ENCODE measurements around the gene PPFIA1.

The PPFIA1 gene

DNA sequence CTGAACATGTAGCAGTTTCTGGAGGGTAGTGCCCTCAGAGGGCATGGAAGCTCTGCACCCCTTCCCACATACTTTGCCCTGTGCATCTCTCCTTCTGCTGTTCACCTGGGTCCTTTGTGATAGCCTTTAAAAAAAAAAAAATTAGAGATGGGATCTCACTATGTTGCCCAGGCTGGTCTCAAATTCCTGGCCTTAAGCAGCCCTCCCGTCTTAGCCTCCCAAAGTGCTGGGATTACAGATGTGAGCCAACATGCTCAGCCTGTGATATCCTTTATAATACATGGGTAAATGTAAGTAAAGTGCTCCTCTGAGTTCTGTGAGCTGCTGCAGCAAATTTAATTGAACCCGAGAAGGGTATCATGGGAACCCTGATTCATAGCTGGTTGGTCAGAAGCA lies 33.7 kb downstream of the PPFIA1 start:
- no peak overlapping the region for H3K9ac ChIP-seq (ENCODE audit: low read depth in 1 of 2, low read length in 2 of 2)
- no peaks in the 10 kb centered on the region for H3K27me3 ChIP-seq (ENCODE audit: control insufficient read depth in 1 of 2, insufficient read depth in 2 of 2, low read length in 2 of 2)
- H3K4me1 ChIP-seq (ENCODE audit: control insufficient read depth in 1 of 2, insufficient read depth in 2 of 2, low read length in 2 of 2) = peaks cover 0 to 4% of the 10 kb centered on the region in 2 donors
- H3K36me3 ChIP-seq (ENCODE audit: control insufficient read depth in 1 of 2, insufficient read depth in 2 of 2, low read length in 2 of 2) = peaks cover 4 to 32% of the 10 kb centered on the region in 2 donors
- no peaks in the 10 kb centered on the region for H3K9me3 ChIP-seq (ENCODE audit: control insufficient read depth in 1 of 2, low read length in 2 of 2)
- no peak overlapping the region for H3K4me3 ChIP-seq (ENCODE audit: low read depth in 1 of 2, low read length in 2 of 2)
- no peak overlapping the region for H3K27ac ChIP-seq (ENCODE audit: low read depth, low read length)

DNA sequence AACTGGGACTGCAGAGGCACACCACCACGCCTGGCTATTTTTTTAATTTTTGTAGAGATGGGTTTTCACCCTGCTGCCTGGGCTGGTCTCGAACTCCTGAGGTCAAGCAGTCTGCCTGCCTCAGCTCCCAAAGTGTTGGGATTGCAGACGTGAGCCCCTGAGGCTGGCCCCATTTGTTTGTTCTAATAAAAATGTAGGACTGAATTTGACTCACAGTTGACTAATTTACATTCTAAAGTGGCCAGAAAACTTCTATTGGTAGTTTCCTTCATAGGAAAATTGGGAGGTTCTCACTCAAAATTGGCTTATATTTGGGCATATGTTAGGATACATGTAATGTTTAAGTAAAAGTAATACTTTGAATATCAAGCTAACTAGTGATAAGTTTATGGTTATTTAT lies 35.0 kb downstream of the PPFIA1 start:
- Histone ChIP-seq H3K9ac (ENCODE audit: low read depth in 1 of 2, low read length in 2 of 2) (no peak overlapping the region), H3K9me3 (ENCODE audit: control insufficient read depth in 1 of 2, low read length in 2 of 2) (no peaks in the 10 kb centered on the region), H3K36me3 (ENCODE audit: control insufficient read depth in 1 of 2, insufficient read depth in 2 of 2, low read length in 2 of 2) (peaks cover 0 to 25% of the 10 kb centered on the region in 2 donors), H3K4me3 (ENCODE audit: low read depth in 1 of 2, low read length in 2 of 2) (no peak overlapping the region), H3K4me1 (ENCODE audit: control insufficient read depth in 1 of 2, insufficient read depth in 2 of 2, low read length in 2 of 2) (peaks cover 0 to 4% of the 10 kb centered on the region in 2 donors), H3K27me3 (ENCODE audit: control insufficient read depth in 1 of 2, insufficient read depth in 2 of 2, low read length in 2 of 2) (no peaks in the 10 kb centered on the region), H3K27ac (ENCODE audit: low read depth, low read length) (no peak overlapping the region)

DNA sequence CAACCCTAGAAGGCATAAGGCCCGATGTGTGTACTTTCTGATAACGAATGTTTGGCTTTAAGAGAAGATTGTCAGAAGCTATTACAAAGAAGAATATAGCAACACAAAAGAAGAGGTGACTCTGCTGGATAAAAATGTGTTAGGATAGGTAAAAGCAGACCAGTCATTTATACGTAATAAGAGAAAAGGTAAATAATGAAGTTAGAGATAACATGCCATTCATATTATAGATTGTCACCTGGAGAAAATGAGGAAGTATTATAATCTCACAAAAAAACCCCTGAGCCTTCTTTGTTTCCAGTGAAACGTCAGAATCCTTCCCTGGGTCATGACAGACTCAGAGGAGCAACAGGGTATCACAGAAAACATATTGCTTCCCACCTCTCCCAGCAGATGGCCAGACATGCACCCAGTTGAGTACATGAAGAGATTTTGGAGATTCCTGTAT lies 36.1 kb downstream of the PPFIA1 start:
- peaks cover 0 to 25% of the 10 kb centered on the region in 2 donors for H3K36me3 ChIP-seq (ENCODE audit: control insufficient read depth in 1 of 2, insufficient read depth in 2 of 2, low read length in 2 of 2)
- H3K9ac ChIP-seq (ENCODE audit: low read depth in 1 of 2, low read length in 2 of 2) = no peak overlapping the region
- H3K27ac ChIP-seq (ENCODE audit: low read depth, low read length) = no peak overlapping the region

DNA sequence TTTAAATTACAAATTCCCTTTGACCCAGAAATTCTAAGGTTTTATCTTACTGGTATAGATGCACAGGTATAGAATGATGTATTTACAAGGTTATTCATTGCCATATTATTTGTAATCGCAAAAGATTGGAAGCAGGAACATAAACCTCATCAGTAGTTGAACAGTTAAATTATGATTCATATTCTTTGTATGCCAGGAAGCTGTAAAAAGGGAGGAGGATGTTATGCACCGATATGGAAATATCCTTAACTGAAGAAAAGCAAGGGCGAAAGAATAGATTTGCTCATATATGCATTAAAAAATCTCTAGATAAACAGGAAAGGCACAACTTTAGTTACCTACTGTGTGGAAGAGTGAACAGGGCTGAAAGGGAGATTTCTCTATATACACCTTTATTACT lies 36.7 kb downstream of the PPFIA1 start:
- H3K27ac ChIP-seq (ENCODE audit: low read depth, low read length) = no peak overlapping the region
- no peaks in the 10 kb centered on the region for H3K9me3 ChIP-seq (ENCODE audit: control insufficient read depth in 1 of 2, low read length in 2 of 2)
- H3K4me3 ChIP-seq (ENCODE audit: low read depth in 1 of 2, low read length in 2 of 2) = no peak overlapping the region
- H3K4me1 ChIP-seq (ENCODE audit: control insufficient read depth in 1 of 2, insufficient read depth in 2 of 2, low read length in 2 of 2) = peaks cover 0 to 4% of the 10 kb centered on the region in 2 donors
- H3K27me3 ChIP-seq (ENCODE audit: control insufficient read depth in 1 of 2, insufficient read depth in 2 of 2, low read length in 2 of 2) = no peaks in the 10 kb centered on the region
- H3K36me3 ChIP-seq (ENCODE audit: control insufficient read depth in 1 of 2, insufficient read depth in 2 of 2, low read length in 2 of 2) = peaks cover 0 to 20% of the 10 kb centered on the region in 2 donors
- H3K9ac ChIP-seq (ENCODE audit: low read depth in 1 of 2, low read length in 2 of 2) = no peak overlapping the region

More for the DNA sequence above, 36.1 kb downstream of the PPFIA1 start:
- Histone ChIP-seq H3K9me3 (ENCODE audit: control insufficient read depth in 1 of 2, low read length in 2 of 2) (no peaks in the 10 kb centered on the region), H3K4me1 (ENCODE audit: control insufficient read depth in 1 of 2, insufficient read depth in 2 of 2, low read length in 2 of 2) (peaks cover 0 to 4% of the 10 kb centered on the region in 2 donors), H3K27me3 (ENCODE audit: control insufficient read depth in 1 of 2, insufficient read depth in 2 of 2, low read length in 2 of 2) (no peaks in the 10 kb centered on the region), H3K4me3 (ENCODE audit: low read depth in 1 of 2, low read length in 2 of 2) (no peak overlapping the region)

DNA sequence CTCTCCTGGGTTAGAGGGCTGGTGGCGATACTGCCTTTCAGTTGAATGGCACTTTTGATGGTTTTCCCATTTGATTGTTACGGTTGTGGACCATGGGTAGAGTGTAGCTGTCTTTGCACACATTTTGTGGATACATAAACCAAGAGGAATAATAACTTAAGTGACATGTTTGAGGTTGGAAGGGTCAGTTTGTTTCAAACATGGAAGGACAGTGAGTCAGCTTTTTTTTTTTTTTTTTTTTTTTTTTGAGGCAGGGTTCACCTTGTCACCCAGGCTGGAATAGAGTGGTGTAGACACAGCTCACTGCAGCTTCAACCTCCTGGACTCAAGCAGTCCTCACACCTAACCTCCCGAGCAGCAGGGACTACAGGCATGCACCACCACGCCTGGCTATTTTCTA lies 41.1 kb downstream of the PPFIA1 start:
- Histone ChIP-seq H3K4me3 (ENCODE audit: low read depth in 1 of 2, low read length in 2 of 2) (no peak overlapping the region), H3K4me1 (ENCODE audit: control insufficient read depth in 1 of 2, insufficient read depth in 2 of 2, low read length in 2 of 2) (peaks cover 0 to 4% of the 10 kb centered on the region in 2 donors), H3K9ac (ENCODE audit: low read depth in 1 of 2, low read length in 2 of 2) (no peak overlapping the region), H3K27me3 (ENCODE audit: control insufficient read depth in 1 of 2, insufficient read depth in 2 of 2, low read length in 2 of 2) (no peaks in the 10 kb centered on the region), H3K9me3 (ENCODE audit: control insufficient read depth in 1 of 2, low read length in 2 of 2) (no peaks in the 10 kb centered on the region), H3K36me3 (ENCODE audit: control insufficient read depth in 1 of 2, insufficient read depth in 2 of 2, low read length in 2 of 2) (peaks cover 0 to 16% of the 10 kb centered on the region in 2 donors), H3K27ac (ENCODE audit: low read depth, low read length) (no peak overlapping the region)

DNA sequence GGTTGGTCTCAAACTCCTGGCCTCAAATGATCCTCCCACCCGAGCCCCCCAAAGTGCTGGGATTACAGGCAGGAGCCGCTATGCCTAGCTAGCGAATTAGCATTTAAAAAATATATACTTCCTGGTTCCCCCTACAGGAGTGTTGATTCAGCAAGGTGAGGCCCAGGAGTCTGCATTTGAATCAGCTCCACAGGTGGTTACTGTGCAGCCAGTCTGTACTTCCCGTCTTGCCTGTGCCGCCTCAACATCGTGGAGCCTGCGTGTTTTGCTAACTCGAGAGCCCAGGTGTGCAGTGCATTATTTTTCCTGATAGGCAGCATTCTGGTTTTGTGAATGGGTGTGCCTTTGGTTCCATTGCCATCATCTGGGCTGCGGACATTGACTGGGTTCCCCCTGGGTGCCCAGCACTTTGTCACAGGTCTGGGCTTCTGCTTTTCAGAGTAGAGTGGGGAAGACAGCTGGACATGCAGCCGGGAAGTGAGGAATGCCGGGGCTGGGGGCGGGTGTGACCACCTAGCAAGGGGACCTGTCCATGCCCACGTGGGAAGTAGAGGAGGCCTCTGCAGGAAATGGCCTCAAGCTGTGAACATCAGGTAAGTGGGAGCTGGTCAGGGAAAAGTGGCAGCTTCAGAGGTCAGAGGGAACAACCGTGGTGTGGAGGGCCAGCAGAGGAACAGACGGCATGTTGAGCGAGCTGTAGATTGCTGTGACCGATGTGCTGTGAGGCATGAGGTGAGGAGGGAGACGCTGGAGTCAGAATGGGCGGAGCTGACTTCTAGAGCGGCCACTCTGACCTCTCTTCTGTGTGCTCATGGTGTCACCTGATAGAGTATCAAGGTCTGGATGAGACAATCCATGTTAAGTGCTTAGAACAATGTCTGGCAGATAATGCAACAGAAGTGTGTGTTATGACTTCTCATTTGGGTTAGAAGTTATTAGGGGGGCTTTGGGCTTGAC lies 42.2 kb downstream of the PPFIA1 start:
- no peaks in the 10 kb centered on the region for H3K9me3 ChIP-seq (ENCODE audit: control insufficient read depth in 1 of 2, low read length in 2 of 2)
- H3K27me3 ChIP-seq (ENCODE audit: control insufficient read depth in 1 of 2, insufficient read depth in 2 of 2, low read length in 2 of 2) = no peaks in the 10 kb centered on the region
- H3K4me3 ChIP-seq (ENCODE audit: low read depth in 1 of 2, low read length in 2 of 2) = no peak overlapping the region
- H3K4me1 ChIP-seq (ENCODE audit: control insufficient read depth in 1 of 2, insufficient read depth in 2 of 2, low read length in 2 of 2) = no peaks in the 10 kb centered on the region
- H3K9ac ChIP-seq (ENCODE audit: low read depth in 1 of 2, low read length in 2 of 2) = no peak overlapping the region
- H3K36me3 ChIP-seq (ENCODE audit: control insufficient read depth in 1 of 2, insufficient read depth in 2 of 2, low read length in 2 of 2) = peaks cover 0 to 14% of the 10 kb centered on the region in 2 donors
- no peak overlapping the region for H3K27ac ChIP-seq (ENCODE audit: low read depth, low read length)

DNA sequence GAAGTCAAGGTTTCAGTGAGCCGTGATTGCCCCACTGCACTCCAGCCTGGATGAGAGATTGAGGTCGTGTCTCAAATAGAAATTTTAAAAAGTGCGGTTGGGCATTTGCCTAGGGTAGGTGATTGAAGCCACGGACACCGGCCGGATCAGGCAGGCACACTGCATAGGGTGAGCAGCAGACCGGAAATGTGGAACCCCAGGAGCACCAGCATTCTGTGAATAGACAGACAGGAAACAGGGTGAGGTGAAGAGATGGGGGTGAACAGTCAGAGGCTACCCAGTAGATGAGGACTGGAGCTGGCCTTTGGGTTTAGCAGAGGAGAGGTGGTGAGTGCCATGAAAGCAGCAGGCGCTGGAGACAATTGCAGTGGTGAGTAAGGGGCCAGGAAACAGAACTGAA lies 43.5 kb downstream of the PPFIA1 start:
- Histone ChIP-seq H3K4me1 (ENCODE audit: control insufficient read depth in 1 of 2, insufficient read depth in 2 of 2, low read length in 2 of 2) (no peaks in the 10 kb centered on the region), H3K36me3 (ENCODE audit: control insufficient read depth in 1 of 2, insufficient read depth in 2 of 2, low read length in 2 of 2) (peaks cover 0 to 22% of the 10 kb centered on the region in 2 donors), H3K27me3 (ENCODE audit: control insufficient read depth in 1 of 2, insufficient read depth in 2 of 2, low read length in 2 of 2) (no peaks in the 10 kb centered on the region), H3K4me3 (ENCODE audit: low read depth in 1 of 2, low read length in 2 of 2) (no peak overlapping the region), H3K9ac (ENCODE audit: low read depth in 1 of 2, low read length in 2 of 2) (no peak overlapping the region), H3K27ac (ENCODE audit: low read depth, low read length) (no peak overlapping the region), H3K9me3 (ENCODE audit: control insufficient read depth in 1 of 2, low read length in 2 of 2) (no peaks in the 10 kb centered on the region)

DNA sequence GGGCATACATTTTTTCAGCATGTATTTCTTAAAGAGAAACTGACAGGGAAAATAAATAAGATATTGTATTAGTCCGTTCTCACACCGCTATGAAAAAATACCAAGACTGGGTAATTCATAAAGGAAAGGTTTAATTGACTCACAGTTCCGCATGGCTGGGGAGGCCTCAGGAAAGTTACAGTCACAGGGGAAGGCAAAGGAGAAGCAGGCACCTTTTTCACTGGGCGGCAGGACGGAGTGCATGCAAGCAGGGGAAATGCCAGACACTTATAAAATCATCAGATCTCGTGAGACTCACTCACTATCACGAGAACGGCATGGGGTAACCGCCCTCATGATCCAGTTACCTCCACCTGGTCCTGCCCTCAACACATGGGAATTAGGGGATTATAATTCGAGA lies 44.2 kb downstream of the PPFIA1 start:
- no peak overlapping the region for H3K27ac ChIP-seq (ENCODE audit: low read depth, low read length)
- H3K9me3 ChIP-seq (ENCODE audit: control insufficient read depth in 1 of 2, low read length in 2 of 2) = no peaks in the 10 kb centered on the region
- H3K4me1 ChIP-seq (ENCODE audit: control insufficient read depth in 1 of 2, insufficient read depth in 2 of 2, low read length in 2 of 2) = no peaks in the 10 kb centered on the region
- no peak overlapping the region for H3K4me3 ChIP-seq (ENCODE audit: low read depth in 1 of 2, low read length in 2 of 2)
- H3K9ac ChIP-seq (ENCODE audit: low read depth in 1 of 2, low read length in 2 of 2) = no peak overlapping the region
- no peaks in the 10 kb centered on the region for H3K27me3 ChIP-seq (ENCODE audit: control insufficient read depth in 1 of 2, insufficient read depth in 2 of 2, low read length in 2 of 2)
- H3K36me3 ChIP-seq (ENCODE audit: control insufficient read depth in 1 of 2, insufficient read depth in 2 of 2, low read length in 2 of 2) = peaks cover 0 to 26% of the 10 kb centered on the region in 2 donors

DNA sequence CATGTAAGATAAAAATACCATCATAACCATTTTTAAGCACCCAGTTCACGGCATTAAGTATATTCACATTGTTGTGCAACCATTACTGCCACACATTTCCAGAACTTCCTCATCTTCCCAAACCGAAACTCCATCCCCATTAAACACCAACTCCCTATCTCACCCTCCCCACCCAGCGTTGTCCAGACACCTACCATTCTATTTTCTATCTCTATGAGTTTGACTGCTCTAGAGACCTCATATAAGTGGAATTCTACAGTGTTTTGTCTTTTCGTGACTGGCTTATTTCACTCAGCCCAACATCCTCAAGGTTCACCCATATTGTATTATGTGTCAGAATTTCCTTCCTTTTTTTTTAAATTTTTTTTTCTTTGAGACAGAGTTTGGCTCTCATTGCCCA lies 45.2 kb downstream of the PPFIA1 start:
- Histone ChIP-seq H3K9ac (ENCODE audit: low read depth in 1 of 2, low read length in 2 of 2) (no peak overlapping the region), H3K27ac (ENCODE audit: low read depth, low read length) (no peak overlapping the region), H3K4me1 (ENCODE audit: control insufficient read depth in 1 of 2, insufficient read depth in 2 of 2, low read length in 2 of 2) (no peaks in the 10 kb centered on the region), H3K9me3 (ENCODE audit: control insufficient read depth in 1 of 2, low read length in 2 of 2) (no peaks in the 10 kb centered on the region), H3K36me3 (ENCODE audit: control insufficient read depth in 1 of 2, insufficient read depth in 2 of 2, low read length in 2 of 2) (peaks cover 0 to 36% of the 10 kb centered on the region in 2 donors), H3K4me3 (ENCODE audit: low read depth in 1 of 2, low read length in 2 of 2) (no peak overlapping the region), H3K27me3 (ENCODE audit: control insufficient read depth in 1 of 2, insufficient read depth in 2 of 2, low read length in 2 of 2) (no peaks in the 10 kb centered on the region)

DNA sequence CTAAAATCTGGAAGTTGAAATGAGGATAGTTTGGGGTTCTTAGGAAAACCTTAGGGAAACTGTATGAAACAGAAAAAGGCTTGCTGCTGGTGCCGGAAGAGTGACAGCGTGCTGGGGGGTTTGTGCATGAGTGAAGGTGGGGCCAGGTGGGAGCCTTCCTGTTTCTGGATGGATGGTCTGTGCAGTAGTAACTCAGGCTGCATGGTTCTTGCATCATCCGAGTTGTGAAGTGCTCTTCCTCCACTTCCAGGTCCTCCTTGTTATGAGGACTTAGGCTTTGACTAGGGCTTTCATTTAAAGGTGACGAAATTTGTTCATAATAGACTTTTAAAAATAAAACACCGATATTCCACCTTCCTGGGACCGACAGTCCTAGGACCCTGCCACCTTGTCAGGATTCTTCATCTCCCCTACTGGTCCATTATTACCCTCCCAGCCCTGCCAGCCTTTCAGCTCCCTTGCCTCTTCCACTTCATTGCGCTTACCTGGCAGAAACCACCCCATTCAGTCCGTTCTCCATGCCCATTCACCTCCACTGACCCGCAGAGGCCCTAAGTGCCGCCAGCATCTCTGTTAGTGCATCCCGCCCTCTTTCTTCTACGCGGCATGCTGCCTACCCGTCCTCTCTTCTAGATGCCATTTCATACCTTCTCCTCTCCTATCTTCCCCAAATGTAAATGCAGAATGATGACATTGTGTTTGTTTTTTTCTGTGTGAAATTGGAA lies 47.3 kb downstream of the PPFIA1 start:
- H3K9ac ChIP-seq (ENCODE audit: low read depth in 1 of 2, low read length in 2 of 2) = no peak overlapping the region

More for the DNA sequence above, 47.3 kb downstream of the PPFIA1 start:
- Histone ChIP-seq H3K36me3 (ENCODE audit: control insufficient read depth in 1 of 2, insufficient read depth in 2 of 2, low read length in 2 of 2) (peaks cover 3 to 30% of the 10 kb centered on the region in 2 donors), H3K4me3 (ENCODE audit: low read depth in 1 of 2, low read length in 2 of 2) (no peak overlapping the region), H3K4me1 (ENCODE audit: control insufficient read depth in 1 of 2, insufficient read depth in 2 of 2, low read length in 2 of 2) (no peaks in the 10 kb centered on the region), H3K27me3 (ENCODE audit: control insufficient read depth in 1 of 2, insufficient read depth in 2 of 2, low read length in 2 of 2) (no peaks in the 10 kb centered on the region), H3K9me3 (ENCODE audit: control insufficient read depth in 1 of 2, low read length in 2 of 2) (no peaks in the 10 kb centered on the region), H3K27ac (ENCODE audit: low read depth, low read length) (no peak overlapping the region)
